Gastrocnemius medialis (tissue), 4 donors: Measurements from ENCODE around the gene SEC61A1. TPM values are rescaled to one million over a fixed set of nuclear protein-coding genes. Genes with fewer than 3 reads are reported as not detected.
A peak's percentile ranks its signal among the peaks of the same experiment; 100 is the strongest.

Experiments used
- ATAC-seq, 2 donors: fragments of 150-250 bp; one replicate each; pipeline ENCODE4 v1.9.1; 2016
- DNase-seq, 2 donors: peaks; one replicate each; pipeline ENCODE4 v3.0.0-alpha.2; 2019
- H3K27ac ChIP-seq, 4 donors: fragments of 200-600 bp; sonication (generic); 1 replicate in 1 of 4; 2 replicates in 3 of 4; pipeline ENCODE4 v1.5.1; 2016 to 2018; ENCODE audit warnings: mild to moderate bottlenecking in 2 of 4, moderate library complexity in 1 of 4
- H3K27me3 ChIP-seq, 3 donors: fragments of 200-600 bp; sonication (generic) in 2 of 3; 1 replicate in 1 of 3; 2 replicates in 2 of 3; pipeline versions ENCODE4 v1.5.1 to v1.6.0; 2016 to 2019; ENCODE audit warnings: mild to moderate bottlenecking in 1 of 3, moderate library complexity in 1 of 3
- H3K36me3 ChIP-seq, 2 donors: fragments of 200-600 bp; sonication (generic) in 1 of 2; one replicate each; pipeline ENCODE4 v1.5.1; 2017 to 2018
- H3K4me1 ChIP-seq, 2 donors: fragments of 200-600 bp; sonication (generic) in 1 of 2; one replicate each; pipeline ENCODE4 v1.5.1; 2016 to 2017; ENCODE audit warnings: mild to moderate bottlenecking in 2 of 2
- H3K4me3 ChIP-seq, 4 donors: fragments of 200-600 bp; sonication (generic) in 3 of 4; 1 replicate in 1 of 4; 2 replicates in 3 of 4; pipeline ENCODE4 v1.5.1; 2016 to 2019; ENCODE audit warnings: mild to moderate bottlenecking in 2 of 4
- H3K9me3 ChIP-seq, 3 donors: fragments of 200-600 bp; sonication (generic) in 2 of 3; 1 replicate in 1 of 3; 2 replicates in 2 of 3; pipeline ENCODE4 v1.5.1; 2016 to 2019
- POLR2A ChIP-seq, 2 donors: fragments of 450-650 bp; IDR thresholded peaks; one replicate each; pipeline ENCODE4 v1.6.1; 2017; ENCODE audit warnings: antibody characterized with exemption in 2 of 2, mild to moderate bottlenecking in 2 of 2, moderate library complexity in 2 of 2
- in situ Hi-C, 4 donors: fragments of 200-750 bp; cut with MboI; loops; one replicate each; pipeline versions ENCODE4 v1.15.0 to v1.8.0; 2017; ENCODE audit warnings: low sequenced_read_pairs in 4 of 4
- intact Hi-C: fragments of 100-400 bp; cut with DNase I; formaldehyde crosslinking; loops from one replicate; pipeline ENCODE4 v1.15.1; 2023; ENCODE audit warnings: low total_unique reads
- total RNA-seq, 4 donors: library from RNA; depleted of rRNA; stranded (reverse); fragments of >200 nt; gene quantifications; one replicate each; pipeline versions ENCODE4 v1.1.0 to v1.2.3, GENCODE V29; 2016
- TF ChIP-seq, protein P1 (sequence below), 5 experiments: fragments of 450-650 bp in 3 of 5; fragments of 200-600 bp in 2 of 5; sonication (generic) in 2 of 5; IDR thresholded peaks in 4 of 5; conservative IDR thresholded peaks in 1 of 5; 1 replicate in 4 of 5; 2 replicates in 1 of 5; pipeline ENCODE4 v1.5.1; 2016 to 2019; ENCODE audit warnings: antibody characterized with exemption in 5 of 5, mild to moderate bottlenecking in 3 of 5, moderate library complexity in 3 of 5

The SEC61A1 gene
- total RNA-seq, 4 donors from 2014 or later: 81.6 to 135 (median 106) TPM

DNA sequence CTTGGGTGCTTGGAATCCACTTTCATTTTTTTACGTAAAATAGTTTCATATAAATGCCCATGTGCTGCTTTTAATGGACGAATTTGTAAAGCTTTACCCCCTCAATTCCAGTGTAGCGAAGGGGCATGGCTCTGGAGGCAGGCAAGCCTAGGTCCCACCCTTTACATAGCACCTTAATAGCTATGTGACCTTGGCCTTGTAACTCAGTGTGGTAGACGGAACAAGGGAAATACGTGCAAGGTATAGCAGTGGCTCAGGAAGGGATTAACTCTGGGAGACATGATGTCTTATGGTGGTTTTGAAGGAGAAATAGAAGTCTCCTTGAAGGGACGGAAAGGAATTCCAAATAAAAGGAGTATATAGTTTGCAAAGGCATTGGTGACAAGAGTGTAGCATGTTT, 1.4 kb downstream of the SEC61A1 start:
- in situ Hi-C loops: no loop called here
- Histone ChIP-seq H3K4me1 (peaks cover 34 to 41% of the 10 kb centered on the region in 2 donors), H3K4me3 (peak overlapping the region; percentile 68 to 96 (median 94)), H3K27me3 (no peaks in the 10 kb centered on the region), H3K36me3 (peaks cover 0 to 37% of the 10 kb centered on the region in 2 donors), H3K27ac (peak overlapping the region; percentile 86 to 99 (median 95)), H3K9me3 (no peaks in the 10 kb centered on the region)
- ATAC-seq: no peak
- no peak for DNase-seq
- TF ChIP-seq, protein P1, sequence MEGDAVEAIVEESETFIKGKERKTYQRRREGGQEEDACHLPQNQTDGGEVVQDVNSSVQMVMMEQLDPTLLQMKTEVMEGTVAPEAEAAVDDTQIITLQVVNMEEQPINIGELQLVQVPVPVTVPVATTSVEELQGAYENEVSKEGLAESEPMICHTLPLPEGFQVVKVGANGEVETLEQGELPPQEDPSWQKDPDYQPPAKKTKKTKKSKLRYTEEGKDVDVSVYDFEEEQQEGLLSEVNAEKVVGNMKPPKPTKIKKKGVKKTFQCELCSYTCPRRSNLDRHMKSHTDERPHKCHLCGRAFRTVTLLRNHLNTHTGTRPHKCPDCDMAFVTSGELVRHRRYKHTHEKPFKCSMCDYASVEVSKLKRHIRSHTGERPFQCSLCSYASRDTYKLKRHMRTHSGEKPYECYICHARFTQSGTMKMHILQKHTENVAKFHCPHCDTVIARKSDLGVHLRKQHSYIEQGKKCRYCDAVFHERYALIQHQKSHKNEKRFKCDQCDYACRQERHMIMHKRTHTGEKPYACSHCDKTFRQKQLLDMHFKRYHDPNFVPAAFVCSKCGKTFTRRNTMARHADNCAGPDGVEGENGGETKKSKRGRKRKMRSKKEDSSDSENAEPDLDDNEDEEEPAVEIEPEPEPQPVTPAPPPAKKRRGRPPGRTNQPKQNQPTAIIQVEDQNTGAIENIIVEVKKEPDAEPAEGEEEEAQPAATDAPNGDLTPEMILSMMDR (IDR thresholded peaks at IDR 0.05 in 4 of 5, conservative IDR thresholded peaks at IDR 0.05 in 1 of 5): no peak
- TF ChIP-seq POLR2A (IDR thresholded peaks at IDR 0.05): no peak
- intact Hi-C loops: loop anchor here (2.0 to 5.0 kb wide), 5 partner anchors 21 to 381 kb away; partner anchors contain the start of genes ABTB1 and KBTBD12

DNA sequence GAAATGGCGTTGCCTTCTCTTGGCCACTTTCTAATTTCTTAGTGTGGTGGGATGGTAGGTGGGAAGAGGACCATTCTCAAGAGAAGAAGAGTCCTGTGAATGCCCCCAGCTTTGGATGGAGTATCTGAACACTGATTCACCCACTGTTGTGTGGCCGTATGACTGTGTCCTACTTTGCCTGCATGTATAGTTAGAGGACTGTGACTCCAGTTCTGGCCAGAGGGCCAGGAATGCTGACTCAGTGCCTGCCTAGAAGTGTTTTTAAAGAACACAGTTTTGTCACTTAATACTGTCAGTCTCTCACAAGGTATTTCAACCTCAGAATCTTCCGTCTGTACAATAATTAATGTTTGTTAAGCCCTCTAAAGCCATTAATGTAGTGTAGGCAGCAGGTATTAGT, 2.1 kb downstream of the SEC61A1 start:
- Histone ChIP-seq H3K27ac (peak overlapping the region; percentile 86 to 99 (median 95)), H3K27me3 (no peaks in the 10 kb centered on the region), H3K4me3 (peak overlapping the region; percentile 68 to 96 (median 94)), H3K9me3 (no peaks in the 10 kb centered on the region), H3K36me3 (peaks cover 0 to 43% of the 10 kb centered on the region in 2 donors), H3K4me1 (peaks cover 34 to 43% of the 10 kb centered on the region in 2 donors)
- intact Hi-C loops (loop anchor here (5.0 kb wide), 2 partner anchors 102 to 382 kb away; partner anchors contain the start of gene ABTB1), in situ Hi-C loops (no loop called here)
- ATAC-seq (peak; percentile 44 to 64), DNase-seq (peak; percentile 54 to 69)
- TF ChIP-seq, protein P1 (IDR thresholded peaks at IDR 0.05 in 4 of 5, conservative IDR thresholded peaks at IDR 0.05 in 1 of 5): no peak
- TF ChIP-seq POLR2A (IDR thresholded peaks at IDR 0.05): peak in 1 of 2 donors; percentile 50

DNA sequence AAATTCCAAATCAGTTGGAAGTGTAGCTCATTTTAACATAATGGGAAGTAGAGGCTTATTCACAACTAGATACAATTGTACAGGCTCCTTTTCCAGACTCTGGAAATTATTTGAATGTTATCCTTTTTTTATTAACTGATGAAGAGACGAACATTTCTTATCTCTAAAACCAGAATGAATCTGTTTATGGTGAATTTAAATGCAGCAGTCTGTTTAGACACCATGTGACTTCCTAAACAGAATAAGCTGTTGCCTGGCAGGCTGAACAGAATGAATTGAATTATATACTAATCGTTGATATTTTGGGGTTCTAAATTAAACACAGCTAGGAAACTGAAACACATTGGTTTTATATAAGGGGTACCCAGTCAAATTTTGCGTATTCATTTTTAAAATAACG, 4.0 kb downstream of the SEC61A1 start:
- Histone ChIP-seq H3K27ac (peak overlapping the region in 2 of 4 donors; percentile 92 to 98), H3K4me1 (peaks cover 29 to 37% of the 10 kb centered on the region in 2 donors), H3K9me3 (no peaks in the 10 kb centered on the region), H3K27me3 (no peaks in the 10 kb centered on the region), H3K4me3 (no peak overlapping the region), H3K36me3 (peaks cover 3 to 62% of the 10 kb centered on the region in 2 donors)
- DNase-seq: no peak
- TF ChIP-seq, protein P1 (IDR thresholded peaks at IDR 0.05 in 4 of 5, conservative IDR thresholded peaks at IDR 0.05 in 1 of 5): no peak
- no peak for TF ChIP-seq POLR2A (IDR thresholded peaks at IDR 0.05)
- in situ Hi-C loops (no loop called here), intact Hi-C loops (no loop called here)
- no peak for ATAC-seq

DNA sequence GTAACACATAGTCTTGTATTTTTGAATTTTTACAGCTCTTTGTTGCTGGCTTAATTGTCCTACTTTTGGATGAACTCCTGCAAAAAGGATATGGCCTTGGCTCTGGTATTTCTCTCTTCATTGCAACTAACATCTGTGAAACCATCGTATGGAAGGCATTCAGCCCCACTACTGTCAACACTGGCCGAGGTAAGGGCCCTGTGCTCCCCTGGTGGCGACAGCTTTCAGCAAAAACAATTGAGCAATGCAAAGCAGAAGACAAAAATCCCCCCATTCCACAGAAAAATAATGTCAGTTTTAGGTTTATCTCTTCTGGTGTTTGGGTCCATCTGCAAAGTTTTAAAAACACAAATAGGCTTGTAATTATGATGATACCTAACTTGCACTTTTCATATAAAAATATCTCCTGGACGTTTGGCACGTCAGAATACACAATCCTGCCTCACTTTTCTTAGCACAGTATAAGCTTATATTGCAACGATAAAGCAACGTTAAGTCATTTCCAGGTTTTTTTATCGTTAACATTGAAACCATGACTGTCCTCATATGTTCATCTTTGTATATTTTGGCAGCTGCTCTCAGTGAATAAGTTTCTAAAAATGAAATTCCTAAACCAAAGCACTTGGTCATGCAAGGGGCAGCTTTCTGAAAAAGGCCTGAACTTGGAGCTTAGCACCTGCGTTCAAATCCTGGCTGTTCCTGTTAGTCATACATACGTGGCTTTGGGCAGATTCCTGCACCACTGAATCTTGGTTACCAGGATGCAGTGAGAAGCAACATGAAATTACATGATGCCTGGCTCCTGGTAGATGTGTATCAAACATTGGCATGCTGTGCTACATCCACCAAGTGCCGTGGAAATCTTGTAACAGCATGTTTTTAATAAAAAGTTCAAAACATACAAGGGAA, 8.5 kb downstream of the SEC61A1 start:
- no peaks in the 10 kb centered on the region for H3K27me3 ChIP-seq
- H3K36me3 ChIP-seq: peaks cover 13 to 95% of the 10 kb centered on the region in 2 donors
- TF ChIP-seq POLR2A (IDR thresholded peaks at IDR 0.05): no peak
- TF ChIP-seq, protein P1 (IDR thresholded peaks at IDR 0.05 in 4 of 5, conservative IDR thresholded peaks at IDR 0.05 in 1 of 5): no peak
- no peaks in the 10 kb centered on the region for H3K9me3 ChIP-seq
- DNase-seq (no peak), ATAC-seq (no peak)
- in situ Hi-C loops: no loop called here
- no peak overlapping the region for H3K27ac ChIP-seq
- H3K4me1 ChIP-seq: peaks cover 0 to 13% of the 10 kb centered on the region in 2 donors
- H3K4me3 ChIP-seq: no peak overlapping the region
- intact Hi-C loops: no loop called here
